H1 (cell line): Measurements from ENCODE around the gene DACT1. TPM values are rescaled to one million over a fixed set of nuclear protein-coding genes. Genes with fewer than 3 reads are reported as not detected.
A peak's percentile ranks its signal among the peaks of the same experiment; 100 is the strongest.

ENCODE experiments used
- CTCF ChIA-PET: fragments of 300-600 bp; sonication (Branson Sonifier 250); formaldehyde crosslinking; loops from one replicate; lab custom pipeline; 2021; ENCODE audit not compliant: partially characterized antibody; lab: Charles Lee
- POLR2A ChIA-PET: fragments of 300-600 bp; sonication (Branson Sonifier 250); formaldehyde crosslinking; loops from one replicate; lab custom pipeline; 2021; ENCODE audit warnings: inconsistent platforms; ENCODE audit not compliant: partially characterized antibody; lab: Charles Lee
- DNase-seq, 2 experiments: peaks; one replicate each; pipeline versions ENCODE4 v3.0.0 to v3.0.0-alpha.2; 2010 to 2022; ENCODE audit warnings: low spot score in 2 of 2, low read depth in 1 of 2, mixed read lengths in 1 of 2
- FAIRE-seq: peaks from 2 replicates; lab custom pipeline; 2011; peaks lifted over from hg19 to GRCh38; lab: Jason Lieb, UNC
- H2AFZ ChIP-seq: 2 replicates; pipeline ENCODE4 v1.8.1; 2012; ENCODE audit warnings: low read length, inconsistent platforms
- H2AK5ac ChIP-seq: 2 replicates; pipeline ENCODE4 v1.6.1; 2013; ENCODE audit warnings: low read depth, low read length
- H2BK120ac ChIP-seq: replicated peaks from 2 replicates; pipeline ENCODE3; 2013; ENCODE audit warnings: low read depth, low read length, inconsistent platforms
- H2BK12ac ChIP-seq: 2 replicates; pipeline ENCODE4 v1.6.1; 2013; ENCODE audit warnings: low read depth, low read length
- H2BK15ac ChIP-seq: 2 replicates; pipeline ENCODE4 v1.6.1; 2013; ENCODE audit warnings: low read length
- H2BK20ac ChIP-seq: 2 replicates; pipeline ENCODE4 v1.6.1; 2013; ENCODE audit warnings: low read length
- H2BK5ac ChIP-seq: 2 replicates; pipeline ENCODE4 v1.6.1; 2013; ENCODE audit warnings: low read depth, low read length
- H3K14ac ChIP-seq: 2 replicates; pipeline ENCODE4 v1.6.1; 2013; ENCODE audit warnings: inconsistent platforms; ENCODE audit not compliant: insufficient read length
- H3K18ac ChIP-seq: 2 replicates; pipeline ENCODE4 v1.6.1; 2013; ENCODE audit warnings: low read length; ENCODE audit errors: extremely low read depth
- H3K23ac ChIP-seq: 2 replicates; pipeline ENCODE4 v1.6.1; 2013; ENCODE audit warnings: inconsistent platforms; ENCODE audit not compliant: insufficient read length
- H3K23me2 ChIP-seq: 2 replicates; pipeline ENCODE4 v1.6.1; 2013; ENCODE audit warnings: low read depth, low read length
- H3K27ac ChIP-seq: 2 replicates; pipeline ENCODE4 v1.6.1; 2011; ENCODE audit warnings: low read depth, low read length, inconsistent platforms
- H3K27me3 ChIP-seq, 4 experiments: replicated peaks in 1 of 4; 1 replicate in 1 of 4; 2 replicates in 3 of 4; pipeline versions ENCODE4 v1.6.1 to v1.8.1; 2011 to 2013; ENCODE audit warnings: low read length in 3 of 4, mild to moderate bottlenecking in 3 of 4, inconsistent platforms in 2 of 4, mixed read lengths in 2 of 4, moderate library complexity in 1 of 4; ENCODE audit not compliant: control insufficient read depth in 3 of 4, insufficient read depth in 3 of 4; ENCODE audit errors: extremely low read depth in 1 of 4
- H3K36me3 ChIP-seq, 4 experiments: 2 replicates each; pipeline versions ENCODE4 v1.6.1 to v1.8.1; 2011 to 2013; ENCODE audit warnings: mild to moderate bottlenecking in 4 of 4, low read length in 3 of 4, moderate library complexity in 2 of 4, control low read depth in 1 of 4, inconsistent platforms in 1 of 4; ENCODE audit not compliant: insufficient read depth in 4 of 4, control insufficient read depth in 2 of 4
- H3K4ac ChIP-seq: replicated peaks from 2 replicates; pipeline ENCODE3; 2013; ENCODE audit warnings: low read length, low read depth, mixed read lengths, inconsistent platforms; ENCODE audit not compliant: insufficient read length
- H3K4me1 ChIP-seq, 4 experiments: replicated peaks in 1 of 4; 1 replicate in 1 of 4; 2 replicates in 3 of 4; pipeline versions ENCODE4 v1.6.1 to v1.8.1; 2011 to 2013; ENCODE audit warnings: low read length in 3 of 4, inconsistent platforms in 2 of 4, mixed read lengths in 1 of 4; ENCODE audit not compliant: insufficient read depth in 4 of 4, control insufficient read depth in 3 of 4
- H3K4me2 ChIP-seq, 2 experiments: 2 replicates each; pipeline versions ENCODE4 v1.6.1 to v1.8.1; 2011 to 2013; ENCODE audit warnings: low read depth in 2 of 2, low read length in 2 of 2, control low read depth in 1 of 2, inconsistent platforms in 1 of 2, mild to moderate bottlenecking in 1 of 2; ENCODE audit not compliant: insufficient read depth in 1 of 2
- H3K4me3 ChIP-seq, 4 experiments: fragments of 200-600, 300-600 bp in 1 of 4; sonication (generic), shearing (Covaris generic), sonication (Bioruptor Twin) in 1 of 4; 2 replicates each; pipeline versions ENCODE4 v1.5.1 to v1.8.1; 2011 to 2016; ENCODE audit warnings: low read length in 4 of 4, low read depth in 3 of 4, control low read depth in 2 of 4, inconsistent platforms in 2 of 4, mild to moderate bottlenecking in 2 of 4, mixed read lengths in 1 of 4, moderate library complexity in 1 of 4; ENCODE audit not compliant: insufficient read depth in 2 of 4; ENCODE audit errors: extremely low read depth in 1 of 4
- H3K56ac ChIP-seq: replicated peaks from 2 replicates; pipeline ENCODE3; 2013; ENCODE audit warnings: low read depth, mild to moderate bottlenecking, mixed read lengths, low read length, inconsistent platforms; ENCODE audit not compliant: insufficient read length
- H3K79me1 ChIP-seq: 2 replicates; pipeline ENCODE4 v1.6.1; 2013; ENCODE audit warnings: low read depth, low read length, control low read depth
- H3K79me2 ChIP-seq, 2 experiments: 2 replicates each; pipeline versions ENCODE4 v1.6.1 to v1.8.1; 2012 to 2013; ENCODE audit warnings: low read length in 2 of 2, mild to moderate bottlenecking in 2 of 2, inconsistent platforms in 1 of 2; ENCODE audit not compliant: insufficient read depth in 2 of 2, control insufficient read depth in 1 of 2
- H3K9ac ChIP-seq, 4 experiments: replicated peaks in 1 of 4; 1 replicate in 1 of 4; 2 replicates in 3 of 4; pipeline versions ENCODE4 v1.6.1 to v1.8.1; 2011 to 2013; ENCODE audit warnings: low read depth in 3 of 4, low read length in 3 of 4, control low read depth in 2 of 4, mild to moderate bottlenecking in 2 of 4, moderate library complexity in 2 of 4, inconsistent platforms in 1 of 4; ENCODE audit errors: extremely low read depth in 1 of 4
- H3K9me3 ChIP-seq, 2 experiments: 2 replicates each; pipeline versions ENCODE4 v1.6.1 to v1.8.1; 2012 to 2013; ENCODE audit warnings: mild to moderate bottlenecking in 2 of 2, moderate library complexity in 2 of 2, control low read depth in 1 of 2, inconsistent platforms in 1 of 2, low read depth in 1 of 2, low read length in 1 of 2, mixed read lengths in 1 of 2; ENCODE audit not compliant: insufficient read depth in 2 of 2
- H4K20me1 ChIP-seq, 2 experiments: replicated peaks in 1 of 2; 2 replicates each; pipeline versions ENCODE3 to v1.8.1; 2011 to 2013; ENCODE audit warnings: inconsistent platforms in 2 of 2, low read length in 2 of 2, mild to moderate bottlenecking in 1 of 2; ENCODE audit not compliant: insufficient read depth in 2 of 2, control insufficient read depth in 1 of 2
- H4K5ac ChIP-seq: 2 replicates; pipeline ENCODE4 v1.6.1; 2013; ENCODE audit warnings: low read length, low read depth, mixed read lengths, inconsistent platforms; ENCODE audit not compliant: insufficient read length
- H4K8ac ChIP-seq: 2 replicates; pipeline ENCODE4 v1.8.0; 2013; ENCODE audit warnings: mild to moderate bottlenecking, moderate library complexity, low read length, inconsistent platforms; ENCODE audit not compliant: insufficient read depth; ENCODE audit errors: extremely low read depth
- H4K91ac ChIP-seq: replicated peaks from 2 replicates; pipeline ENCODE3; 2013; ENCODE audit warnings: low read length, mixed read lengths, inconsistent platforms; ENCODE audit not compliant: insufficient read length
- EP300 ChIP-seq, 2 experiments: IDR thresholded peaks; 1 replicate in 1 of 2; 2 replicates in 1 of 2; pipeline ENCODE4 v1.6.1; 2011 to 2012; ENCODE audit warnings: low read depth in 2 of 2, low read length in 2 of 2, mild to moderate bottlenecking in 2 of 2, borderline replicate concordance in 1 of 2, inconsistent platforms in 1 of 2, moderate library complexity in 1 of 2
- EZH2 ChIP-seq: fragments of 200-600 bp; sonication (generic); IDR thresholded peaks from 2 replicates; pipeline ENCODE4 v1.7.1; 2012; ENCODE audit warnings: low read depth, mild to moderate bottlenecking, moderate library complexity, low read length, inconsistent platforms; ENCODE audit not compliant: severe bottlenecking
- NANOG ChIP-seq: IDR thresholded peaks from 2 replicates; pipeline ENCODE4 v1.6.1; 2011; ENCODE audit warnings: low read length, low read depth, mild to moderate bottlenecking, inconsistent platforms; ENCODE audit not compliant: insufficient read depth, poor library complexity, severe bottlenecking
- TAF1 ChIP-seq: IDR thresholded peaks from 2 replicates; pipeline ENCODE4 v1.6.1; 2011; ENCODE audit warnings: mild to moderate bottlenecking, low read depth, low read length
- TCF12 ChIP-seq: IDR thresholded peaks from 2 replicates; pipeline ENCODE4 v1.6.1; 2011; ENCODE audit warnings: low read depth, mild to moderate bottlenecking, low read length
- USF2 ChIP-seq: IDR thresholded peaks from 2 replicates; pipeline ENCODE4 v1.6.1; 2011; ENCODE audit warnings: low read length, improper control_type of control experiment
- WGBS, 2 experiments: shearing (Covaris generic) in 1 of 2; methylation state at CpG; one replicate each; pipeline versions ENCODE4 v1.1.6 to v1.1.7; 2013 to 2015; ENCODE audit warnings: low lambda C conversion rate in 2 of 2, mixed read lengths in 2 of 2, inconsistent platforms in 1 of 2, low coverage in 1 of 2, missing lambda C conversion rate in 1 of 2; ENCODE audit not compliant: insufficient replicate concordance in 2 of 2, insufficient coverage in 1 of 2, insufficient read length in 1 of 2; ENCODE audit errors: extremely low coverage in 1 of 2, missing lambda C conversion rate in 1 of 2; 5-methylcytosine and 5-hydroxymethylcytosine counted together
- polyA plus RNA-seq, 7 experiments: library from polyadenylated mRNA; depleted of rRNA in 3 of 7; stranded (reverse) in 5 of 7; unstranded in 2 of 7; fragments of >200 nt in 5 of 7; fragments of 200-250 nt in 2 of 7; gene quantifications; 1 replicate in 5 of 7; 2 replicates in 1 of 7; 4 replicates in 1 of 7; pipeline versions ENCODE4 v1.2.1 to v1.2.3, GENCODE V29; 2011 to 2013; ENCODE audit warnings: missing spikeins in 2 of 7, mixed read lengths in 2 of 7
- total RNA-seq: library from RNA; stranded (reverse); fragmentation: NEBNext Ultra II Directional; extraction: Animal tissue kit (Norgen Biotek cat#: 25700); gene quantifications from 2 replicates; pipeline ENCODE4 v1.2.1, GENCODE V29; 2021

DACT1 gene
- total and polyA plus RNA-seq, 2 of the 8 experiments (the other 6 are each of a cell fraction or from before 2014, with no cell fraction given) = 3.2 to 29.8 TPM

- Histone ChIP-seq H3K4me2 (peak overlapping the region; percentile 72 to 89), H3K36me3 (no peaks in the 10 kb centered on the region), H4K8ac (no peak overlapping the region), H3K79me1 (no peaks in the 10 kb centered on the region; the same call in 1 of the 2 replicates), H2BK5ac (no peak overlapping the region), H3K9me3 (no peaks in the 10 kb centered on the region), H3K23ac (no peak overlapping the region), H3K56ac (no peak overlapping the region), H4K91ac (no peak overlapping the region), H2BK15ac (no peak overlapping the region), H4K20me1 (peaks cover 0 to 1% of the 10 kb centered on the region in 2 experiments), H3K9ac (no peak overlapping the region), H2AK5ac (no peak overlapping the region), H3K23me2 (peaks cover 13% of the 10 kb centered on the region), H3K4me3 (peak overlapping the region; percentile 55 to 73 (median 64)), H4K5ac (no peak overlapping the region), H2BK12ac (no peak overlapping the region), H3K14ac (no peak overlapping the region), H2BK120ac (no peak overlapping the region), H3K27me3 (peaks cover 7 to 35% (median 22%) of the 10 kb centered on the region in 4 experiments; a peak in 6 of 7 replicates), H3K18ac (no peak overlapping the region), H3K4ac (no peak overlapping the region), H2BK20ac (no peak overlapping the region), H3K79me2 (no peaks in the 10 kb centered on the region), H3K4me1 (peaks cover 4 to 20% (median 9%) of the 10 kb centered on the region in 4 experiments), H2AFZ (no peak overlapping the region), H3K27ac (no peak overlapping the region)
- ChIA-PET POLR2A (interaction anchor here (5.7 kb wide), 1 partner anchor 13 kb away, joined by 38 read pairs; no protein-coding TSS in a partner anchor), CTCF (interaction anchor here (0.6 to 10.3 kb wide), 38 partner anchors 10 to 482 kb away, joined by 3 to 84 read pairs (median 4); no protein-coding TSS in a partner anchor)
- DNase-seq (no peak), FAIRE-seq (no peak)
- TF ChIP-seq NANOG = no peak
- TF ChIP-seq TCF12 = no peak
- no peak for TF ChIP-seq USF2
- TF ChIP-seq TAF1 = no peak
- TF ChIP-seq EZH2 = no peak
- TF ChIP-seq EP300 (IDR thresholded peaks at IDR 0.05; ENCODE audit: borderline replicate concordance in 1 of 2, low read depth in 2 of 2, low read length in 2 of 2) = no peak
- 25% methylated on average over 5 of the region's 5 CpGs; no CpG with 5 or more reads in 1 of the 2 experiments for WGBS, 2 experiments
Observed at GRCh38 chr14:58639198-58639565, 1.4 kb downstream of the DACT1 start.
